RCC 7860 (cell line): ENCODE measurements around the gene EIF5AL1.
"Not testable (repeated sequence)": the region's sequence is repeated elsewhere in the genome, so short reads cannot be mapped to it uniquely, and the experiment has no call there.

ENCODE experiments used
- DNase-seq: peaks from one replicate; pipeline ENCODE4 v3.0.0-alpha.2; 2015; ENCODE audit warnings: low spot score
- FAIRE-seq: peaks from 2 replicates; lab custom pipeline; 2012; peaks lifted over from hg19 to GRCh38; lab: Jason Lieb, UNC

Gene EIF5AL1

GRCh38 chr10:79555354-79556309 is 43.3 kb downstream of the EIF5AL1 start:
- DNase-seq (no peak), FAIRE-seq (no peak)

- DNase-seq, FAIRE-seq: not testable (repeated sequence)
These were observed 44.6 kb downstream of the EIF5AL1 start for GRCh38 chr10:79556961-79557360.

GRCh38 chr10:79559726-79560125 is 47.4 kb downstream of the EIF5AL1 start:
- no peak for DNase-seq
- FAIRE-seq, result no peak

GRCh38 chr10:79560160-79560709 is 47.9 kb downstream of the EIF5AL1 start, which contains the start of gene SFTPA2:
Gene SFTPA2, minus strand, starts transcription at chr10:79560407. Its CDS starts 924 bp downstream, at chr10:79559483.
- FAIRE-seq, result no peak
- DNase-seq, result no peak

GRCh38 chr10:79561257-79561656 is 48.9 kb downstream of the EIF5AL1 start:
- DNase-seq (no peak), FAIRE-seq (no peak)

- no peak for FAIRE-seq
- DNase-seq, result no peak
These were observed 49.9 kb downstream of the EIF5AL1 start for GRCh38 chr10:79562135-79562756.

GRCh38 chr10:79563426-79563825 is 51.1 kb downstream of the EIF5AL1 start:
- FAIRE-seq, result no peak
- no peak for DNase-seq
